GM18499 (cell line): ENCODE measurements around the gene FBXW8.

Source experiments
- ATAC-seq: cut with Tn5 transposase; IDR thresholded peaks from one replicate; pipeline ENCODE4 v1.9.1; 2021; ENCODE audit warnings: moderate number of reproducible peaks; ENCODE audit not compliant: insufficient read depth, unreplicated experiment

The FBXW8 gene

DNA sequence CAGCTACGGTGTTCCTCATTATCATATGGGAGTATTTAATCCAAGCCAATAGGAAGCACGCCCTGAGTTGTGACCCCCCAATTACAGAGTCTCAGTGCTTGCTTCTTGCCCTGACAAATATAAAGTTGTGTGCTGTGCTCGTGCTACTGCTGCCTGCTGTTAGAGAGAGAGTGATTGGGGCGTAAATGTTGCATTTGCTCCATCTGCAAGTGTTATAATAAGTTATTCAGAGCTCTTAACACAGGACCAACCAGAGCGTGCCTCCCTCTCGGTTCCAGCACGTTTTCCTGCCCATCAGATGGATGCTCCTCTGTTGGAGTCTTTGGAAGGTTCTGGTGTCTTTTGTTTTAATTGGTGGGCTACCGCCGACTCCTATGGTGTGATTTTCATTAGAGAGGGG is 107.1 kb downstream of the FBXW8 start:
- ATAC-seq: no peak

DNA sequence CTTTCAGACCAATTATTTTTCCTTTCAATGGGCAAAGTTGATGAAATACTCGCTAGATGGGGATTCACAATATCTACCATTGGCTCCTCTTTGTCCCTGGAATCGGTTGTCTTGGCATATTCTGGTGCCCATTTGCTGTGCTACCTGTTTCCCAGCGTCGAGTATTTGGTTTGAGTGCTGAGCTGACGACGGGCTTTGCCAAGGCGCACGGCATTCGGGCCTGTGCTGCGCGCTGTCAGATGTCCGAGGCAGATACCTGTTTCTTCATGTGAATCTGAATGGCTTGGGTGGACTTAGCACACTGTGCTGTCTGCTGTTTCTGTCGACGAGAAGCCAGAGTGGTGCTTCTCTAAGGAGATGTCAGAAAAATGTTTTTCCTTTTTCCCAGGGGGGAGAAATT is 107.5 kb downstream of the FBXW8 start:
- no peak for ATAC-seq

DNA sequence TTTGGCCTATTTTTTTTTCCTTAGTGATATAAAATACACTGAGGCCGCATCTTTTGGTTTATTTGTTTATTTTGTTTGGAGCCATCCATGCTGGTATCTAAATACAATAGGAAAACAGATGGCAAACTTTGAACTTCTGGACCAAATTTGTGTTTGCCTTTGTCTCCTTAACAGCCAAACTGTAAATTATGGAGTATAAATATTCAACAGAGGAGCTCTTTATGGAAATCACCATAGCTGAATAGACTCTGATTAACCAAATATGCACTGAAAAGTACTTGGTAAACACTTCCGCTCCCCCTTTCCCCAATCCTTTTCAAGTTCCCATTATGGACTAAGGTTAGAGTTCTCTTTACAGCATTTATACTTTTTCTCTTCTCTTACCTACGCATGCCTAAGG is 107.9 kb downstream of the FBXW8 start:
- no peak for ATAC-seq

DNA sequence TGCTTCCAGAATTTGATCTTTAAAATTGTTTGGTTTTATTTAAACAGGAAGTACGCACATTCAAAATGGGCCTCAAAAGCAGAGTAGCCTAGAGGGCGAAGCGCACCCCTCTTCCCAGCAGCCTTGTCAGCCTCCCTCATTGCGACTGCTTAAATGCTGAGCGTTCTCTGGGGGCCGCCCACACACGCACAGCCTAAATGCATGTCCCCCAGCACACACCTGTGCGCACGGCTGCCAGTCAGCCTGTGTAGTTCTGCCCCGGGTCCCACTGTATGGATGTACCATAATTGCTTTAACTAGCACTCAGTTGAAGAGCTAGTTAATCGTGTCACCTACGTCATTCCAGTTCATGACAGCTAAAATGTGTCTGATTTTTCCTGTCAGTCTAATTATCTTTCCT is 109.1 kb downstream of the FBXW8 start:
- ATAC-seq: no peak

DNA sequence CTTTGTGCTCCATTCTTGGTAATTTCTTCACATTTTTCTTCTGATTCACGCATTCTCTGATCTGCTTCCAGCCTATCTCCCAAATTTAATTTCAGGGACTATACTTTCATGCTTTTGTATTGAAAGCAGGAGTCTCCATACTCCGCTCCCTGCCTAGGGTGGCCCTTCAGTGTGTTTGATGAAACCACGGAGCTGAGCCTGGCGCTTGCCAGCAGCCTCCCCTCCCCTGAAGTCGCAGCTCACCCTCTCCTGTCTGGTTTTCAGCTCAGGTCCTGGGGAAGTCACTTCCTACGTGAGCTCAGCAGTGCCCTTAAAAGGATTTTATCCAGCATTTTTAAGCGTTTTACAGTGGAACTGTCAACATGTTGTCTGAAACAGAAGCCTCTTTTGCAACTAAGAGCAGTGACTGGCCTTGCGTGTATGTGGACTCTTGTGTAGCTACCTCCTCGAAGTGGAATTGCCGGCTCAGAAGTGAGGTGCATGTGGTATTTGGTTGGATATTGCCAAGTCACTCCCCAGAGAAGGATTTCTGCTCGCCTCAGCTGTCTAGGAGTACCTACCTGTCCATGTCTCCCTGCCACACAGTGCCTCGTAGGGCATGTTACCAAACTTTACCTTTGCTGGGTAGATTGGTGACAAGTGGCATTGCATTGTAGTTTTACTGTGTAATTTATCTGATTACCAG is 109.9 kb downstream of the FBXW8 start:
- ATAC-seq: no peak

DNA sequence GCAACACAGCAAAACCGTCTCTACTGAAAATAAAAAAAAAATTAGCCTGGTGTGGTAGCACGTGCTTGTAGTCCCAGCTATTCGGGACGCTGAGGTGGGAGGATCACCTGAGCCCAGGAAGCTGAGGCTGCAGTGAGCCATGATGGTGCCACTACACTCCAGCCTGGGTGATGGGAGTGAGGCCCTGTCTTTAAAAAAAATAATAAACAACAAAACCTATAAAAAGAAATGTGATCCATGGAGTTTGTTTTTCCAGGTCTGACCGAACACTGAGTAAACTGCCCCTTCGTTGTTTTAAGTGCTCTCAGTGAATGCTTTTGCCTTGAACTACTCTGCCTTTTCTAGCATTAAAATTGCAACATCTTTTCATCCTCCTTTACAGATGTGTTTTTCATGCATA is 111.7 kb downstream of the FBXW8 start:
- no peak for ATAC-seq

DNA sequence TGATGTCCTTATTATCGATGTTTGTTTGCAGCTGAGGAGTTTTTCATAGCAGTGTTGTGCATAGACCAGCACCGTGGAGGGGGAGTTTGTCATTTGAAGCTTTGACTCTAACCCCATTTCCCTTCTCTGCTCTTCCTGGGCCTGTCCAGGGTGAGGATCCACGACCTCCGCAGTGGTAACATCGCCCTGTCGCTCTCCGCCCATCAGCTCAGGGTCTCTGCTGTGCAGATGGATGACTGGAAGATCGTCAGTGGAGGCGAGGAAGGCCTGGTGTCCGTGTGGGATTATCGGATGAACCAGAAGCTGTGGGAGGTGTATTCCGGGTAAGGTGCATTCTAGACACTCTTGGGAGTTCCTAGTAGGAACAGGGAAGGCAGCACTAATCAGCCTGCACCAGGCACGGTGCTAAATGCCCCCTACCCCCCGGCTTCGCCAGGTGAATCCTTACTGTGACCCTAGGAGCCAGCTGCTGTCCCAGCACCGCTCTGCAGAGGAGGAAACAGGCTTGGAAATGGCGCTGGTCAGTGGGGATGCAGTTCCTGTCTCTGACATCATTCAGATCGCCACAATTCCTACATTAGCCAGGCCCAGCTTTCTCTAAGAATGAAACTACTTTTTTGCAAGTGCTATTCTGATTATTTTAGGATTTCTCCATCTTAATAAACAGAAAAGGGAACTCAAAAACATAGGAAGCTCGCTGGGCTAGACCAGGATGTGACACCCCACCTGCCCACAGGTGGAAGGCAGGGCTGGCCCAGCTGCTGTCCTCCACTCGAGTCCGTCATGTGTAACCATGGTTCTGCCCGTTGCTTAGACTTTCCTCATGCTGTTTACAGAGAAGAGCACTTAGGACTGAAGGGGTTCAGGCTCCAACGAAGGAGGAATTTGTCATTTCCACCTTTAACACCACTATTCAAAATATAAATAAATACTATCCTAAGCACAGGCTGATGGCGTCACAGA is 113.5 kb downstream of the FBXW8 start:
- ATAC-seq: no peak

DNA sequence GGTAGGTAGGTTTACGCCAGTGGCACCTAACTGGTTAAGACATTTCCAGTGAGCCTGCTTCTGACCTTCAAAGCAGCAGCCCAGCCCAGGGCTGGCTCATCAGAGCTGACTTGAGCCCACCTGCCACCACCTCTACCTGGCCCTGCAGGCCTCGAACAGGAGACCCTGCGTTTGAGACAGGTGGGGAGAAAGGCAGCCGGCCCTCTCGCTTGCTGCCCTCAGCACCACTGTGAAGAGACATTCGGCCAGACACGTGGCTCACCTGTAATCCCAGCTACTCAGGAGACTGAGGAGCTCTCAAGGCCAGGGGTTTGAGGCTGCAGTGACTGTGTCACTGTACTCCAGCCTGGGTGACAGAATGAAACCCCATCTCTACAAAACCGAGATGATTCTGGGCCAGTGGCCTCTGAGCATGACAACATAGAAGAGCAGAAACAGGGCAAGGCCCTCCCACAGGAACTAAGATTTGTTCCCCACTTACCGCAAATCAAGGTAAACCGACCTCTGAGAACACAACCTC is 114.3 kb downstream of the FBXW8 start:
- ATAC-seq: no peak

DNA sequence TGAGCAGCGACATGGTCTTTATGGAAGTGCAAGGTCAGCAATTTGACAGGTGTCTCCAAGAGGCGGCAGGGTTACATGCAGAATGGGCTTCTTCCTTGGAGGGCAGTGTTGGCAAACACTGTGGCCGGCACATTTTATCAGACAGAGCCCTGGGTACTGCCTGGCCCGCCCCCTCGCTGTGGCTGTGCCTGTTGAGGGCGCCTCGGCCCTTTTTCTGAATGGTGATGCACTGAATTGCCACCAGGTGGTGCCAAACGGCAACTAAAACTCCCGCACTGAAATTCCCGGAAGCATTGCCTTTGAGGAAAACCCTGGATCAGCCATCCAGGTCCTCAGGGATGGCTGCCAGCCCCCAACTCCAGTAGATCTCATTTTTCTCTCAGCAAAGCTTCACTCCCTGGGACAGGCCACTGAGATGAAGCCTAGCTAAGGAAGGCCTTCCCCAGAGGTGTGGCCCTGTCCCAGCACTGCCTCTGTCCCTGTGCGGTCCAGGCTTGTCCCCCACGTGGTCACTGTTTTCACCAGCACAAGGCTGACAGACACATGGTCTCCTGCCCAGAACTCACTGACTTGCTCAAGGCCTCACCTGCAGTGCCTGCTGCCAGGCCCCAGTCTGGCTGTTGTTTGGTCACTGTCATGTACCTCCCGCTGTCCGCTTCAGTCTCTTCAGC is 114.9 kb downstream of the FBXW8 start:
- ATAC-seq: no peak

DNA sequence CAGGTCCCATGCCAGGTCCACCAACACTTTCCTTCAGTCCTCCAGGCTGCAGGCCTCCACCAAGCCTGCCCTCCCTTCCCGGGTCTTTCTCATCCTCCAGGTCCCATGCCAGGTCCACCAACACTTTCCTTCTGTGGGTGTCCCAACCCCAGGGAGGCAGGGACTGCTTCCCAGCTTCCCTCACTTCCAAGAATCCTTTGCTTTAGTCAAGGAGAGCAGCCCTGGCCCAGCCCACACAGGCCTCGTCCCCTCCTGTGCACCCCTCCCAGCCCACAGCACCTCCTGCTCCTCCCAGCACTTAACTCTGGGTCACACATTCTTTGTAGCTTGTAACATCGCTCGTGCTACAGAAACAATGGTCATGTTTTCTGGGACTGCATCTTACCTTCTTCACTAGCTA is 115.6 kb downstream of the FBXW8 start:
- no peak for ATAC-seq

DNA sequence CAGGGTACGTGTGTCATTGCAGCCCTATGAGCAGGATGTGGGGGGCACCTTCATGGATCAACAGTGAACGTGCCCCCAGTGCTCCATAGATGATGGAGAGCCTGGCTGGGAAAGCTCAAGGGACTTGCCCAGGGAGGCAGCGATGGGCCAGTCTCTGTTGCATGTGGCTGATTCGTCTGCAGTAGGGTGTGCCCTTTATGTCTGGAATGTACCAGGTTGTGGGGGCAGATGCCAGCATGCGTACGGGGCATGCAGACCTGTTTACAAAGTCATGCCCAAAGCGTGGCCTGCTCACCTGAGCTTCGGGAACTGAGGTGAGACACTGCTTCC is 116.1 kb downstream of the FBXW8 start:
- ATAC-seq: no peak

DNA sequence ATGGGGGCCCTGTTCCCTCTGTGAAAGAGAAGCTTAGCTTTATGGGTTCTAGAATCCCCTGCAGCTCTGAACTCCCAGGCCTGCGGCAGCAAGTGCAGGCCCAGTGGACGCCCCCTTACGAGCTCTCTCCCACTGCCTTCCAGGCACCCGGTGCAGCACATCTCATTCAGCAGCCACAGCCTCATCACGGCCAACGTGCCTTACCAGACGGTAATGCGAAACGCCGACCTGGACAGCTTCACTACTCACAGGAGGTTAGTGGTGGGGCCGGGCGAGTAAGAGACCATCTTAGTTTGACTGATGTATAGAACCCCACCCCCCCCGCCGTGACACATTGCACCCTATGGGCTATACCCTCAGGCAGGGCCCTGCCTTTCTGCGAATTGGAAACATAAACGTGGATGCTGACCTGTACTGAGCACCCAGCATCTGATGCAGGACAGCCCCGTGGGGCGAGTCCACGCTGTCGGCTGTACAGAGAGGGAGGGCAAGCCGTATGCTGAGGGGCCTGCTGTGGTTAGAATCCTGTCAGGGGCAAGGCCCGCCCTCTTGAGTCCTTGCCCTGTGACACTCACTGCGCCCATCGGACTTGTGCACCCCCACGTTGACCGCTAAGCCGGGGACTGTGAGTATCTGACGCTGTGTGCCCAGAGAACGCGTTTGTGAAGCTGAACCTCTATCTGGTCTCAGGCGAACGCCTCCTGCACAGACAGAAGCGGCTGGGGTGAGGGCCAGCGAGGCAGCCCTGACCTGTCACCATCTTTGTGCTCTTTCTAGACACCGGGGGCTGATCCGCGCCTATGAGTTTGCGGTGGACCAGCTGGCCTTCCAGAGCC is 116.7 kb downstream of the FBXW8 start:
- no peak for ATAC-seq

DNA sequence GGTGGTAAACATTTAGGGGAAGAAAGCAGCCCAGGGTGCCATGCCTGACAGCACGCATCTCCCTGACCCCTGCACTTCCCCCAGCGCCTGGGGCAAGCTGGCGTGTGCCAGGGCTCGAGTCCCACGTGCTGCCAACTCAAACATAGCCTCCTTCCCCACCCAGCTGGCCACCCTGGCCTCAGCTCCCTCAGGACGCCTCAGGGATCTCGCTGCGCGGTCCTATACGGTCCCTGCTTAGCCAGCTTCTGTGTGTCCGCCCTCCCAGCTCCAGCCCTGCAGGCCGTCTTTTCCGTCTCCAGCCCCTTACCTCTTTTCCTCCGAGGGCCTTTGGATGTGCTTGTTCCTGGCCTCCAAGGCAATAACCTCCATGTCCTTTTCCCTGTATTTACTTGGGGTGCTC is 117.5 kb downstream of the FBXW8 start:
- no peak for ATAC-seq

DNA sequence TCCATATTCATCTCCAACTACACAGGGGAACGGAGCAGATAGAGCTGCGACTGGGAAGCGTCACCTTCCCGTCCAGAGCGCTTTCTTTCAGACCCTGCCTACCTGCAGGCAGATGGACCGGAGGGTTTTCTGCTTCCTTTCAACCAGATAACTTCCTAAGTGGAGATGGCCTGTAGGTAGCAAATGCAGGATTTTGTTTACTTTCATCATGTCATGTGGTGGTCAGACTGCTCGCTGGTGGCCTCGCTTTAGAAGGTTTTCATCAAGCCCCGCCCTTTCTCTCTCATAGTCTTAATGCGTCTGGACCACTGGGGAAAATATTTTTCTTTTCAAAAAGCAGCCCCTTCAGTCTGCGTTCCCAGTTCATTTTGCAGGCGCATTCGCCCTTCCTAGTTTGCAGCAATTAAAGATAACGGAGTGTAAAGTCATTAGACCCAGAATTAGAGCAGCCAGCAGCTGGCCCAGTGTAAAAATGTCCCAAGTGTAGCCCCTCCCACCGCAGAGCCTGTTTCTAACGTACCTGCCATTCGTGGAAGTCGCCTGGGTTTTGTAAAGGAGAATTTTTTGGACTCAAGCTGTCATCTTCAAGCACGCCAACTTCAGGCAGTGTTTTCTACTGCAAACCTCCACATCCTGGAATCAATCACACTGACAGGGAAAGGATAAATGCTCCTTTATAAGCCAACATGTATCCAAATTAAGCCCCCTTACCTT is 119.6 kb downstream of the FBXW8 start:
- no peak for ATAC-seq

DNA sequence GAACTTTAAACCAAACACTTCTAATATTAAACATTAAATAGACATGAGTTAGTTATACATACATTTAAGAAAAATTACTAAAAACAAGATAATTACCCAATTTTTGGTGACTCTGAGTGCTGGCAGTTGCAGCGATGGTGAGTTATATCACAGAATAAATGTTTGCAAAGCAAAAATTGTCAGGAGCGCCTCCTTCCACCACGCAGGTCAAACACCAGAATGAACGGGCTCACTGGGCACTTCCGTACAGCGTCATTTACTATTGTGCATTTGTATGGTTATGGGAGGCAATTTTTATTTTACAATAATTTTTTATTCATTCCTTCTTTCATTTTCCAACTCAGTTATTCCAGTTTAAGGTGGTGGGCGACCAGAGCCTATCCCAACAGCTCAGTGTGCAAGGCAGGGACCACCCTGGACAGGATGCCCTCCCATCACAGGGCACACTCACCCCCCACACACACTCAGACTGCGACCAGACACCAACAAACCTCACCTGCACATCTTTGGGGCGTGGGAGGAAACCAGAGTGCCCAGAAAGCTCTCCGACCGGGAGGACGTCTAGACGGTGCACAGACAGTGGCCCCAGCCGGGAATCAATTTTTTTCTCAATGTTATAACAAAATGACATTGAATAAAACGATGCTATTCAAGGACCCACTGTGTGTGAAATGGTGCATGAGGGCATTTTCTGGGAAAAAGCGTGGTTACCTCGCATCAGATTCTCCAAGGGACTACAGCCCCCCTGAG is 121.3 kb downstream of the FBXW8 start:
- no peak for ATAC-seq

DNA sequence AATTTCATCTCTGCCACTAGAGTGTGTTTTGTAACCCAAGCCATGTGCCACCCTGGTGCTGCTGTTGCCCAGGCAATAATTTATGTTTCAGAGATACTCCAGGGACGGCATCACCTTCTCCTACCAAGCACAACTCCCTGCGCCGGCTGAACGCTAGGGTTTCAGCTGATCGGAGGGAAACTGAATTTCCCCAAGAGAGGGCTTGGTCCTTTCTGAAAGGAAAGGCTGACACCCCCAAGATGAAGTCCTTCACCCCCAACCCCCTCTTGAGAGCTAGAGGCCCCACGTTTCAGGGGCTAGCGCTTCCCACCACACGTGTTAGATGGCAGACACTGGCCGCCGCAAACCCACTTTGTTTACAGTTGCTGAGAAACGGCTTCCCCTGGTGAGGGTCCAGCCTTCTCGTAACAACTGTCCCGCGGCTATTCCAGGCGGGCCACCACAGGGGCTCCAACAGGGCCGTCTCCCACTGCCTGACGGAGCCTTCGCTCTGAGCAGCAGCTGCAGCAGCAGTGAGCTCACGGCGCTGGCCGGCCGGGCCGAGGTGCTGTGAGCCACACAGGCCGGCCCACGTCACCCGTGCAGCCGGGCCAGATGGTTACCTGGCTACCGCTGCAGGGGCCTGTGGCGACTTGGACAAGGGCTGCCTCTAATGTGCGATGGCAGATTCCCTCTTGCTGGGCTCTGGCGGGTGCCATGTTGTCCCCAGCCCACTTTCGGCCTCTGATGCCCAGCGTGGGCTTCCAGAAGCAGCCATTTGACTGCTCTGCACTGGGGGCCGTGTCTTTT is 122.0 kb downstream of the FBXW8 start:
- ATAC-seq: no peak

DNA sequence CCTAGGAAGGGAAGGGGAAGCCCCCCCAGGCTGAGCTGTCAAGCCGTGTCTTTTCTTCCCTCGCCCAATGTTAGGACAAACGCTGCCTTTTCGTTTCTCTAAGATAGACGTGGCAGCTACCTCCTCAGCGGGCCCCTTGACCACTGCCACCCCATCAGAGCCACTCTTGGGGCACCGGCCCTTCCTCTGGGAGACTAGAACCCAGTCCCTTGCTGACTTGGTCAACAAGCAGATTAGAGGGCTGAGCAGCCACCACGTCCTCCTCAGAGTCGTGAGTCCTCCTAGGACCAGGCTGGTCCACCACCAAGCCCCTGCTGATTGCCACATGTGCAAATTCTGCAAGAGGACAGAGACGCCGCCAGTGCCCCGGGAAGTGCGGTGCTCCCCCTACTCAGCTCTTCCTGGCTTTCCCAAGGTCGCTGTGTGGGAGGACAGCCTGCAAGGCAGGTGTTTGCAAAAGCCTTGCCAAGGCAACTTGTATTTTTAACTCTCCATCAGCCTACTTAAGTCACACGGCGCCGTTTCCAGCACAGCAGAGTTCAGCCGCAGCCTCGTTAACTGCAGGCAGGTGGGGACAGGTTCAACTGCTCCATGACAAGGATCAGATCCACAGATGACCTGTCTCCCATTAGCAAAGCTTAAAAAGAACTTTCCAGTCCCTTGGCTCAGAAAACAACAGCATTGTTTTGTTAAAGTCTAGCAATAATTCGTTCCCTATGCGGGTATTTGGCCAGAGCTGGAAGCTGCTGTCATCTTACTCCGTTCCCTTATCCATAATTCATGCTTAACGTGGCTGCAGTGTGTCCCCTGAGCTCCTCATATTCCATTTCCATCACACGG is 122.9 kb downstream of the FBXW8 start:
- no peak for ATAC-seq
